Right lobe of liver (tissue), 4 donors: ENCODE measurements around the gene SPOCK1.

Source experiments
- CTCF ChIP-seq, 4 donors: fragments of 200-600 bp in 3 of 4; fragments of 450-650 bp in 1 of 4; IDR thresholded peaks; one replicate each; pipeline versions ENCODE4 v1.5.1 to v1.8.0; 2016 to 2022; ENCODE audit warnings: antibody characterized with exemption in 4 of 4, mild to moderate bottlenecking in 2 of 4
- POLR2A ChIP-seq: fragments of 450-650 bp; IDR thresholded peaks from one replicate; pipeline ENCODE4 v1.6.1; 2017; ENCODE audit warnings: antibody characterized with exemption, mild to moderate bottlenecking
- donor health status: DM: no; HTN: no; CAD: no.
- donor health status: DM: no; HTN: no; CAD: no.
- donor health status: DM: no; HTN: yes; CAD: no.

- TF ChIP-seq CTCF (IDR thresholded peaks at IDR 0.05) (no peak), POLR2A (no peak)
Measured at GRCh38 chr5:137097203-137097602, 401.9 kb downstream of the SPOCK1 start.
